ENCODE results near the gene MT1E.
A peak's percentile ranks its signal among the peaks of the same experiment; 100 is the strongest.
"Not testable (repeated sequence)": the region's sequence is repeated elsewhere in the genome, so short reads cannot be mapped to it uniquely, and the experiment has no call there.

The MT1E gene

DNA sequence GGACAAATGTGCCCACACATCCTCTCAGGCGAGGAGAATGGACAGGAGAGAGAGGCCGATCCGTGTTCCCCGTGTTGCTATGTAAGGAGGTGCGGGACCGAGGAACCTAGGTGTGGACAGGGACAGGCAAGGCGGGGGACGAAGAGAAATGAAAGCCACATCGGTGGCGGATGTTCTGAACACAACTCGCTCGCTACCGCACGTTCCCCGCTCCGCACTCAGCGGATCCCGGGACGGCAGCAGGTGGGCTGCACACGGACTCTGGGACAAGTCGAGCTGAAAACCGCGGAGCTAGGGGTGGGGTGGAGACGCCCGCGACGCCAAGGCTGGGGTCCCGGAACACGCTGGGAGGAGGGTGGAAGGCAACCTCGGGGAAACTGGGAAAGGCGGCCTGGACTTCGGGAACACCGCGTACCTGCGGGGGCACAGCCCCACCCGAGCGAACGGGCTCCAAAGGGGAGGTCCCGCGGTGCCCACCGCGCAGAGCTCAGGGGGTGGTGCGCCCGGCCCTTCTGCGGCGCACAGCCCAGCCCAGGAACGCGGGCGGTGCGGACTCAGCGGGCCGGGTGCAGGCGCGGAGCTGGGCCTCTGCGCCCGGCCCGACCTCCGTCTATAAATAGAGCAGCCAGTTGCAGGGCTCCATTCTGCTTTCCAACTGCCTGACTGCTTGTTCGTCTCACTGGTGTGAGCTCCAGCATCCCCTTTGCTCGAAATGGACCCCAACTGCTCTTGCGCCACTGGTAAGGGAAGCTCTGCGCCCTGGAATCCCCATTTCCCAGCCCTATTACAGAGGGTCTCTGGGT lies at the start of gene MT1E:
MT1E (plus strand) TSS at position 642 of the 803 bp plus-strand sequence; CDS start at position 713, 71 bp downstream.
- no peak for DNase-seq

GRCh38 chr16:56576585-56577299 lies 48.8 kb upstream of the MT1E start:
- DNase-seq = peak; percentile 70

- DNase-seq = no peak
Observed at GRCh38 chr16:56577300-56577625, 48.3 kb upstream of the MT1E start.

DNA sequence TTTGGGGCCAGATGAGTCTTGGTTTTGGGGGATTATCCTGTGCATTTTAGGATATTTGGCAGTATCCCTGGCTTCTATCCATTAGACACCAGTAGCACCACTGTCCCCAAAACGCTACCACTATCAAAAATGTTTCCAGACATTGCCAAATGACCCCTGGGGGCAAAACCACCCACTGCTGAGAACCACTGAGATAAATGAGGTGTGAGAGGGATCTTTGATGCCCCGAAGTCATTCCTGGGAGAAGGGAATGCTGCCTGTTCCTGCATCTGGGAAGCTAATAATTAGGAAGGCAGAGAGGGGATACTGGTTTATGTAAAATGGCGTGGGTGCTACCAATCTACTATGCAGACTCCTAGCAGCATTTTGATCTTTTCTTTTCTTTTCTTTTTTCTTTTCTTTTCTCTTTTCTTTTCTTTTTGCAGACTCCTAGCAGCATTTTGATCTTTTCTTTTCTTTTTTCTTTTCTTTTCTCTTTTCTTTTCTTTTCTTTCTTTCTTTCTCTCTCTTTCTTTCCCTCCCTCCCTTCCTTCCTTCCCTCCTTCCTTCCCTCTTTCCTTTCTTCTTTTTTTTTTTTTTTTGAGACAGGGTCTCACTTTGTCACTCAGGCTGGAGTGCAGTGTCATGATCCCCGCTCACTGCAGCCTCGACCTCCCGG lies 45.1 kb upstream of the MT1E start:
- no peak for DNase-seq

DNA sequence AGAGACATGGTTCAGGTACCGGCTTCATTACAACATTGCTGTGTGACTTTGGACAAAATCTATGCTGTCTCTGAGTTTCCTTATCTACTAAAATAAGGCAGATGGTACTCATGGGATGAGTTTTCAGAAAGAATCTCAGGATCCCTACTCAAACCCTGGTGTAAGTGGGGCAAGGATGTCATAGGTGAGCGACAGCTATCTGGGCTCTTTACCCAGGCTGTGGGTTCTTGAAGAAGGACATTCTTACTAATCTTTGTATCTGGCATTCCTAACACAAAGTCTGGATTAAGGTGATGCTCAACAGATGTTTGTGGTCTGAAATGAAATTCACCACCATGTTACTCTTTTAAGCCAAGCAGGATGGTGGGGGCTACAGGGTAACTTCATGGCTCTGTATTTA lies 42.7 kb upstream of the MT1E start:
- DNase-seq = not testable (repeated sequence)

DNA sequence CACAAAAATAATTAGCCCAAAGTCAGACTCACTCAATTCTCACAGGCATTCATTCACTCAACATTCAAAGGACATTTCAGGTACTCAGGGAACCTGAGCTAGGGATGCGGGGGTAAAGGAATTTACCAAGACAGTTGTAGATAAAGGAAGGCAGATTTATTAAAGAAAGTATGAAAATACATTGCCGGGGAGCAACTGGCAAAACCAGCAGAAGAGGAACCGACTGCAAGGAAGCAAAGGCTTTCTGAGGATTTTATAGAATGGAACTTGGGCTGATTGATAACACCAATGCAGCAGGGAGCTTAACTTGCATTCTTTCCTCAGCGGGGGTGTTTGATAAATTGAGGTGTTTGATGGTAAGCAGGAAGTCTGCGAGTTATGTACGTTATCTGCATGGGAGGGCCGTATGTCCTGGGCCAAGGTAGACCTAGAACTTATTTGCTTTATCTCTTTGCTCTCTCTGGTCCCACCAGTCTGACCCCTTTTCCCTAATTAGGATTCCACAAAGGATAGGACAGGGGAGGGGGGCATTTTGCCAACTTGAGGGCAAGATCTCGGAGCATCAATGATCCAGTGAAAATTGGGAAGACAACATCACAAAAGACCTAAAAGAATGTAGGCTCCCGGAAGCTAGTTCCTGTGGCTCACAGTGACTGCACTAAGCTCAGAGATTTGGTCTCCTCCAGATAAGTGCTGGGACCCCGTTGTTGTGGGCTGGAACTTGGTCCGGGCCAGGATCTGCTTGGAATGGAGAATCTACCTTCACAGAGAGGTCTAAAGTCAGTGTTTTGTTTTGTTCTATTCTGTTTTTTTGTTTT lies 42.0 kb upstream of the MT1E start:
- DNase-seq = no peak

- DNase-seq = no peak
Observed at GRCh38 chr16:56584276-56584675, 41.3 kb upstream of the MT1E start.

DNA sequence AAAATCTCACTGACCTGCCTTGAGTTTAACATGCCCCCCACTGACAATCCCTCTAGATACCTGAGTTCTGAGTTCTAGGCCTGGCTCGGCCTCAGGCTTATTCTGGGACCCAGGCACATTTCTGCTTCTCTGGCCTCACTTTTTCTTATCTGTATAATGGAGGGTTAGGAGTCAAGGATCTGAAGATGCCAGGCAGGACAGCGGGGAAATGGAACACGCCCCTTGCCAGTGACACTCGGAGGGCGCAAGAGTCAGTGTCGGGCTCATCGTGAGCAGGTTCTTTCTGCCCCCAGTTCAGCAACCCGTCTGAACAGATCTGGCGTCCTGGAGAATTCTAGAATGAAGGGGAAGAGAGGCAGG lies 36.8 kb upstream of the MT1E start:
- DNase-seq = no peak

DNA sequence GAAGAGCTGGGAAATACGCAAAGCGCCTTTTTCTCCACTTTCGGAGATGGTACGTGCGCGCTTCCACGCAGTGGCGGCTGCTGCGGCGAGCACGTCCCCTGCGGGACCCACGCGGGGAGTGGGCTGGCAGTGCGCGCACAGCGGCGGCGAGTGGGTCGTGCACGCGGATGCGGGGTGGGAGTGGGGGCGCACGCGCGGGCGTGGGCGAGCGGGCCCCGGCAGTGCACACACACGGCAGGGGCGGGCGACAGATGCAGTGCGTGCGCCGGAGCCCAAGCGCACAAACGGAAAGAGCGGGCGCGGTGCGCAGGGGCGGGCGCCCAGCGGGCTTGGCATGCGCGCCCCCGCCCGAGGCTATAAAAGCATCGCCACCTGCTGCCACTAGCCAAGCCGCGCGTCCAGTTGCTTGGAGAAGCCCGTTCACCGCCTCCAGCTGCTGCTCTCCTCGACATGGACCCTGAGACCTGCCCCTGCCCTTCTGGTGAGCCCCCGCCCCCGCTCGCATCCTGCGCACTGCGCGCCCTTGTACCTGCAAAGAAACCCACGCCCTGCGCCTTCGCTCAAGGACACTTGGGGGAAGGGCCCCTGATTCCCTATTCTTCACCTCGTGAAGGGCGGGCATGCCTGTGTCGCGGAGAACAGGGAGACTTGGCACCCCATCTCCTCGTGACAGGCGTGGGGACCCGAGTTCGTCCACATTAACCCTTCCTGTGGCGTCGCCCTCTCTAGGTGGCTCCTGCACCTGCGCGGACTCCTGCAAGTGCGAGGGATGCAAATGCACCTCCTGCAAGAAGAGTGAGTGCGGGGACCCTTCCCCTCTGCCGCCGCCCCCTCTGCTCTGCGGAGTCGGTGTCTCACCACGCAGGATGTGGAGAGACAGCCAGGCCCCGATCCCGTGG lies 36.2 kb upstream of the MT1E start, which contains the start of gene MT3:
MT3 (plus strand) TSS at position 388 of the 899 bp plus-strand sequence; CDS start at position 451, 63 bp downstream.
- DNase-seq = peak; percentile 77

- DNase-seq = no peak
Observed at GRCh38 chr16:56591377-56592060, 34.1 kb upstream of the MT1E start.

DNA sequence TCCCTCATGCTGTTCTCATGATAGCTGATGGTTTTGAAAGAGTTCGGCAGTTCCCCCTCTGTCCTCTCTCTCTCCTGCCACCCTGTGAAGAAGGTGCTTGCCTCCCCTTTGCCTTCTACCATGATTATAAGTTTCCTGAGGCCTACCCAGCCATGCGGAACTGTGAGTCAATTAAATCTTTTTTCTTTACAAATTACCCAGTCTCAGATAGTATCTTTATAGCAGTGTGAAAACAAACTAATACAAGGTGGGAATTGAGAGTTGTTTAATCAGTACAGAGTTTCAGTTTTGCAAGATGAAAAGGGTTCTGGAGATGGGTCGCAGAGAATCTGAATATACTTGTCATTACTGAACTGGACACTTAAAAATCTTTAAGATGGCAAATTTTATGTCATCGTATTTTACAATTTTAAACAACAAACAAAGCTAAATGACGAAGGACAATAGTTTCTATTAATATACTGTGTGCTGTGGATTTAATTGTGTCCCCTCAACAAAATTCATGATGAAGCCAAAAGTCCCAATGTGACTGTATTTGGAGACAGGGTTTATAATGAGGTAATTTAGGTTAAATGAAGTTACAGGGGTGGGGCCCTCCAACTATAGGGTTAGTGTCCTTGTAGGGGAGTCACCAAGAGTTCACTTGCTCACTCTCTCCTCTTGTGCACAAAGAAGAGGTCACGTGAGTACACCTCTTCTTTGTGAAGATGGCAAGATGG lies 31.8 kb upstream of the MT1E start:
- no peak for DNase-seq

DNA sequence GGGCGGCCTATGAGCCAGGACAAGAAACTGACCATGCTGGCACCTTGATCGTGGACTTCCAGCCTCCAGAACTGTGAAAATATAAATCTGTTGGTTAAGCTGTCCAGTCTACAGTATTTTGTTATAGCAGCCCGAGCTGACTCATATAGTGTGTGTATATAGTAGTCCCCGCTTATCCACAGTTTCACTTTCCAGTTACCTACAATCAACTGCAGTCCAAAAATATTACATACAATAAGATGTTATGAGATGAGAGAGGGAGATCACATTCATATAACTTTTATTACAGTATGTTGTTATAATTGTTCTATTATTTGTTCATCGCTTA lies 31.3 kb upstream of the MT1E start:
- DNase-seq = no peak

GRCh38 chr16:56600398-56600999 lies 25.1 kb upstream of the MT1E start:
- DNase-seq = peak; percentile 54

DNA sequence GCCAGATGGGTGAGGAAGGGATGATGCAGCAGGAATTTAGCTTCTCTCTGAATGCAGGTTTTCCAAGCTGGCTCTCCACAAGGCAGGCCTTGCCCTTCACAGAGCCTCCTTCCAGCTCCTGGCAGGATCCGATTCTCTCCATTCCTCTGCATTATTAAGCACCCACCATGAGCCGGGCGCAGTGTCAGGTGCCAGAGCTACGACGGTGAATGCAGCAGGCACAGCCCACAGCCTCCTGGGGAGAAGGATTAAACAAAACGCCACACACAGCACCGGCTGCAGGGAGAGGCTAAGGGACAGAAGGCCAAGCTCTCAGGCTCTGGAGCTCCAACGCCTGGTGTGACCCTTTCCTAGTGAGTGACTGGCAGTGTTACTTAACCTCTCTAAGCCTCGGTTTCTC lies 24.3 kb upstream of the MT1E start:
- DNase-seq = no peak

GRCh38 chr16:56603589-56603988 lies 22.0 kb upstream of the MT1E start:
- DNase-seq = no peak

GRCh38 chr16:56604966-56605365 lies 20.6 kb upstream of the MT1E start:
- no peak for DNase-seq

- DNase-seq = no peak
Observed at GRCh38 chr16:56605475-56605874, 20.1 kb upstream of the MT1E start.

GRCh38 chr16:56606071-56606475 lies 19.5 kb upstream of the MT1E start:
- DNase-seq = no peak

- DNase-seq = no peak
Observed at GRCh38 chr16:56606476-56607108, 19.0 kb upstream of the MT1E start.

GRCh38 chr16:56607109-56607618 lies 18.4 kb upstream of the MT1E start:
- DNase-seq = no peak
